ENCODE measurements around the gene SLC5A10.

DNA sequence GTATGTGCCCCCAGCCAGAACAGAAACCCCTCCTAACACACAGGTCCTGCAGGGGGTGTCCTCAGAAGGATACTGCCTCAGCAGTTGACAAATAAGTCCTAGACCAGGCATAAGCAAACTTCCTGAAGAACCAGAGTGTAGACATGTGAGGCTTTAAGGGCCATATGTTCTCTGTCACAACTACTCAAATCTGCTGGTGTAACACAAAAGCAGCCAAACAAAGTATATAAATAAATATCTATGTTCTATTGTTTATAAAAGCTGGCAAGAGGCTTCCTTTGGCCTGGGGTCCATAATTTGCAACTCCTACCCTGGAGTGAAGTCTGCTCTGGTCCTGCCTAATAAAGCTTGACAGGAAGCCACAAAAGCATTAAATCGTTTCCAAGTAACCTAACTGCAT lies 42.7 kb downstream of the SLC5A10 start:
- TF ChIP-seq, protein P1, sequence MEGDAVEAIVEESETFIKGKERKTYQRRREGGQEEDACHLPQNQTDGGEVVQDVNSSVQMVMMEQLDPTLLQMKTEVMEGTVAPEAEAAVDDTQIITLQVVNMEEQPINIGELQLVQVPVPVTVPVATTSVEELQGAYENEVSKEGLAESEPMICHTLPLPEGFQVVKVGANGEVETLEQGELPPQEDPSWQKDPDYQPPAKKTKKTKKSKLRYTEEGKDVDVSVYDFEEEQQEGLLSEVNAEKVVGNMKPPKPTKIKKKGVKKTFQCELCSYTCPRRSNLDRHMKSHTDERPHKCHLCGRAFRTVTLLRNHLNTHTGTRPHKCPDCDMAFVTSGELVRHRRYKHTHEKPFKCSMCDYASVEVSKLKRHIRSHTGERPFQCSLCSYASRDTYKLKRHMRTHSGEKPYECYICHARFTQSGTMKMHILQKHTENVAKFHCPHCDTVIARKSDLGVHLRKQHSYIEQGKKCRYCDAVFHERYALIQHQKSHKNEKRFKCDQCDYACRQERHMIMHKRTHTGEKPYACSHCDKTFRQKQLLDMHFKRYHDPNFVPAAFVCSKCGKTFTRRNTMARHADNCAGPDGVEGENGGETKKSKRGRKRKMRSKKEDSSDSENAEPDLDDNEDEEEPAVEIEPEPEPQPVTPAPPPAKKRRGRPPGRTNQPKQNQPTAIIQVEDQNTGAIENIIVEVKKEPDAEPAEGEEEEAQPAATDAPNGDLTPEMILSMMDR (IDR thresholded peaks at IDR 0.05): no peak
- no peak for TF ChIP-seq POLR2A (IDR thresholded peaks at IDR 0.05)
- TF ChIP-seq POLR2AphosphoS5 (IDR thresholded peaks at IDR 0.05): no peak

All from gastroesophageal sphincter (tissue), 3 donors.